BLaER1 (cell line): ENCODE data around the gene MAP4K2.

ENCODE experiments used
- H3K27ac ChIP-seq: shearing (Covaris generic); formaldehyde crosslinking; 2 replicates; pipeline ENCODE4 v1.8.1; 2022
- H3K27me3 ChIP-seq: shearing (Covaris generic); formaldehyde crosslinking; 2 replicates; pipeline ENCODE4 v1.8.1; 2022
- H3K36me3 ChIP-seq: shearing (Covaris generic); formaldehyde crosslinking; 2 replicates; pipeline ENCODE4 v1.8.1; 2022
- H3K4me1 ChIP-seq: shearing (Covaris generic); formaldehyde crosslinking; 2 replicates; pipeline ENCODE4 v1.8.1; 2022
- H3K4me2 ChIP-seq: shearing (Covaris generic); formaldehyde crosslinking; 2 replicates; pipeline ENCODE4 v1.8.1; 2022
- H3K4me3 ChIP-seq: shearing (Covaris generic); formaldehyde crosslinking; 2 replicates; pipeline ENCODE4 v1.8.1; 2022
- H3K9ac ChIP-seq: shearing (Covaris generic); formaldehyde crosslinking; 2 replicates; pipeline ENCODE4 v1.8.1; 2022
- H3K9me3 ChIP-seq: shearing (Covaris generic); formaldehyde crosslinking; 2 replicates; pipeline ENCODE4 v1.8.1; 2022
- H4K20me1 ChIP-seq: shearing (Covaris generic); formaldehyde crosslinking; 2 replicates; pipeline ENCODE4 v1.8.1; 2022
- Cebpa-rat ChIP-seq: shearing (Covaris generic); IDR thresholded peaks from 2 replicates; pipeline ENCODE4 v1.8.1; 2022

The MAP4K2 gene

GRCh38 chr11:64751136-64751535, 51.9 kb downstream of the MAP4K2 start:
- Histone ChIP-seq H3K27me3 (no peaks in the 10 kb centered on the region), H3K4me1 (peaks cover 62% of the 10 kb centered on the region), H3K9me3 (no peaks in the 10 kb centered on the region), H3K27ac (peak overlapping the region; percentile 4), H3K4me3 (no peak overlapping the region), H3K4me2 (peak overlapping the region; percentile 20; the same call in 1 of the 2 replicates), H3K36me3 (peaks cover 13% of the 10 kb centered on the region; the same call in 1 of the 2 replicates), H3K9ac (no peak overlapping the region), H4K20me1 (no peaks in the 10 kb centered on the region)
- TF ChIP-seq Cebpa-rat: no peak

DNA sequence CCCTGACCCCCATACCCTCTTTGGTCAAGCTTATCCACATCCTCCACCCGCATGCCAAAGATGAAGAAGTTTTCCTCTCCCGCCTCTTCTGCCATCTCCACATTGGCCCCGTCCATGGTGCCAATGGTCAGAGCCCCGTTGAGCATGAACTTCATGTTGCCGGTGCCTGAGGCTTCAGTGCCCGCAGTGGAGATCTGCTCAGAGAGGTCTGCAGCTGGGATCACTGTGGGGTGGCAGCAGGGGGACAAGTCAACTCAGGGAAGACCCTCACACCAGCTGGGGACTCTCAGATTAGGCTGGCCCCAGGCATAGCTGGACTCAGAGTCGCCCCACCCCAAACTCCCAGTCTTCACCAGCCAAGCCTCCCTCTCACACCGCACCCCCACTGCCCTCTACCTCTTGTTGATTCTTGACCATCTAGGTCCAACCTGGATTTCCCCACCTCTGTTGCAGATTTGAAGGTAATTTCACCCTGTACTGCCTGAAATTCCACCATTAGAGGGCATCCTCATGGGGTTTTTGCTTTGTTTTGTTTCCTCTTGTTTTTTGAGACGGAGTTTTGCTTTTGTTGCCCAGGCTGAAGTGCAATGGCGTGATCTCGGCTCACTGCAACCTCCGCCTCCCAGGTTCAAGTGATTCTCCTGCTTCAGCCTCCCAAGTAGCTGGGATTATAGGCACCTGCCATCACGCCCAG, 52.5 kb downstream of the MAP4K2 start:
- no peaks in the 10 kb centered on the region for H4K20me1 ChIP-seq
- H3K36me3 ChIP-seq: peaks cover 13% of the 10 kb centered on the region; the same call in 1 of the 2 replicates
- no peak for TF ChIP-seq Cebpa-rat
- 0 out of 2 replicates have a peak overlapping the region, but pooled peaks have one; percentile 20 for H3K4me2 ChIP-seq
- no peak overlapping the region for H3K4me3 ChIP-seq
- H3K4me1 ChIP-seq: peaks cover 58% of the 10 kb centered on the region
- peak overlapping the region; percentile 44; the same call in 1 of the 2 replicates for H3K27ac ChIP-seq
- H3K9ac ChIP-seq: no peak overlapping the region
- no peaks in the 10 kb centered on the region for H3K9me3 ChIP-seq
- no peaks in the 10 kb centered on the region for H3K27me3 ChIP-seq

DNA sequence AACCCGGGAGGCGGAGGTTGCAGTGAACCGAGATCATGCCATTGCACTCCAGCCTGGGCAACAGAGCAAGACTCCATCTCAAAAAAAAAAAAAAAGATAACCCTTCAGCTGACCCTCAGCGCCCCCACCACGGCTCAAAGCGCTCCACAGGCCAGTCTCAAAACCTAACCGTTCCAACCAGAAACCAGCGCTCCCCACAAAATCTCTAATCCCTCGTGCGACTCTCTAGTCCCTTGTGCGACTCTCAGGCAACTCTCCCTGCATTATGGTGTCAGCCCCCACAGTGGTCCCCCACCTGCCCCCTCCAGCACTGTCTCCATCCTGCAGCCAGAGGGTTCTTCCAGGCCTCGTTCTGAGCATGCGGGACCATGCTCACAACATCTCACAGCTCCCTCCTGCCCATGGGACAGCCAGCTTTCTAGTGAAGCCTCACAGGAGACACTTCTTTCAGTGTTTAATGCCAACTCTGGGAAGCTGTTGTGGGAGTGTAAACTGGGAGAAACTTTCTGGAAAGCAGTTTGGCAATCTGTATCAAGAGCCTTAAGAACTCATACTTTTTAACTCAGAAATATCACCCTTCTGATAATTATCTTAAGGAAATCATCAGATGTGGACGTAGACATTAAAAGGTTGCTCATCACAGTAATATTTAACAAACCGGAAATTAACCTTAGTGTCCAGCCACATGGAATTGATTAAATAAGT, 54.9 kb downstream of the MAP4K2 start:
- Histone ChIP-seq H4K20me1 (no peaks in the 10 kb centered on the region), H3K4me1 (peaks cover 61% of the 10 kb centered on the region), H3K9ac (no peak overlapping the region), H3K36me3 (peaks cover 13% of the 10 kb centered on the region; the same call in 1 of the 2 replicates), H3K27ac (peak overlapping the region; percentile 99), H3K27me3 (no peaks in the 10 kb centered on the region), H3K4me3 (no peak overlapping the region), H3K4me2 (no peak overlapping the region; the same call in 1 of the 2 replicates), H3K9me3 (no peaks in the 10 kb centered on the region)
- TF ChIP-seq Cebpa-rat: no peak

GRCh38 chr11:64746486-64746885, 56.5 kb downstream of the MAP4K2 start:
- peak overlapping the region; percentile 99 for H3K27ac ChIP-seq
- H3K9me3 ChIP-seq: no peaks in the 10 kb centered on the region
- peaks cover 12% of the 10 kb centered on the region for H4K20me1 ChIP-seq
- TF ChIP-seq Cebpa-rat: no peak
- H3K4me2 ChIP-seq: peak overlapping the region; percentile 98
- H3K36me3 ChIP-seq: peaks cover 3% of the 10 kb centered on the region; the same call in 1 of the 2 replicates
- peaks cover 58% of the 10 kb centered on the region for H3K4me1 ChIP-seq
- peak overlapping the region; percentile 91; the same call in 1 of the 2 replicates for H3K9ac ChIP-seq
- no peaks in the 10 kb centered on the region for H3K27me3 ChIP-seq
- H3K4me3 ChIP-seq: peak overlapping the region; percentile 75

DNA sequence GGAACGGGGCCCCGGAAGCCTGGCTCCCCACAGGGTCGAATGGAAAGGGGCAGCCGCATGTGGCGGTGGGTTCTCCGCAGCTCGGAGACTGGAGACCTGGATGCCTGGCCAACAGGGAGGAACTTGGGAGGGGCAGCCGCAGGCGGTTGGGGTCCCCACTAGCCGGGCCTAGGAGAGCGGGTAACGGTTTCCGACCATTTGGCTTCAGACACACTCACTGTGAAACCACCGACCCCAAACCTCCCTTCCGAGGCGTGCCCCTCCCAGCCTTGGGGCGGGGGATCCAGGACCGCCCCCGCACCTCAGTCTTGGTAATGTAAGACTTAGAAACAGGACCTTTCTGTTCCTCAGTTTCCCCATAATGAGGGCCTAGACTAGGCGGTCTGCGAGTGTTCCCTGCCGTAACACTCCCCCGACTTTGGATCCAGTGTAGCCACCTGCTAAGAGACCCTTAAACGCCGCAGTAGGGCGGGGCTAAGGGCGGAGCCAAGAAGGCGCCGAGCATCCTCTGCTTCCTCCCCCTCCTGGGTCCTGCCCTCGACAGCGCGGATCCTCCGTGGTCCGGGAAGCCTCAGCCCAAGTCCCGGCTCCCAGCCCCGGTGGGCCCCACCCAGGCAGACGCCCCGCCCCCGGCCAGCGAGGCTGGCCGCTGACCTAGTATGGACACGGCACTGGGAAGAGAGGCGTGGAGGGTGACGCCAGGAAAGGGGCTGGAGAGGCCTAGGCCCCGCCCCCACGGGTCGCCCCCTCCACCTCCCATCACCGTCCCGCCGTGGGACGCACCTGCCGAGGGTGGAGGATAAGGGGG, 57.3 kb downstream of the MAP4K2 start:
- Histone ChIP-seq H3K4me3 (peak overlapping the region; percentile 75), H3K9ac (peak overlapping the region; percentile 91), H3K27me3 (no peaks in the 10 kb centered on the region), H3K9me3 (no peaks in the 10 kb centered on the region), H3K4me2 (peak overlapping the region; percentile 98), H3K27ac (peak overlapping the region; percentile 99), H4K20me1 (peaks cover 20% of the 10 kb centered on the region), H3K36me3 (peaks cover 6% of the 10 kb centered on the region), H3K4me1 (peaks cover 58% of the 10 kb centered on the region)
- no peak for TF ChIP-seq Cebpa-rat

DNA sequence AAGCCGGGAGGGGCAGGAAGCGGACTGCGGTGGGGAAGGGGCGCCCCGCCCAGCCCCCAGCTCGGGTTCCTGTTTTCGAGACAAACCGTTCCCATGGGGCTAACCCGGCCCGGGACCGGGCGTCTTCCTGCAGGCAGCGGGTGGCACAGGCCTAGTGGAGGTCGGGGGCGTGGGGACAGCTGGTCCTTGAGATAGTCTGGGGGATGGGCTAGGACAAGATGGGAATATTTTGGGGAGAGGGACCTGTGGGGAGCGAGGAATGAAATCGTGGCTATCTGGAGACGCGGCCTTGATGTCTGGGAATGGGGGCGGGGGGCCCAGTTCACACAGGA, 57.9 kb downstream of the MAP4K2 start:
- no peaks in the 10 kb centered on the region for H3K9me3 ChIP-seq
- H3K27ac ChIP-seq: peak overlapping the region; percentile 99
- H3K4me1 ChIP-seq: peaks cover 52% of the 10 kb centered on the region
- TF ChIP-seq Cebpa-rat: no peak
- H3K4me2 ChIP-seq: peak overlapping the region; percentile 98
- peak overlapping the region; percentile 91 for H3K9ac ChIP-seq
- H4K20me1 ChIP-seq: peaks cover 26% of the 10 kb centered on the region
- peaks cover 12% of the 10 kb centered on the region for H3K36me3 ChIP-seq
- H3K27me3 ChIP-seq: no peaks in the 10 kb centered on the region
- peak overlapping the region; percentile 75 for H3K4me3 ChIP-seq

GRCh38 chr11:64744544-64745188, 58.3 kb downstream of the MAP4K2 start:
- H3K4me1 ChIP-seq: peaks cover 50% of the 10 kb centered on the region

DNA sequence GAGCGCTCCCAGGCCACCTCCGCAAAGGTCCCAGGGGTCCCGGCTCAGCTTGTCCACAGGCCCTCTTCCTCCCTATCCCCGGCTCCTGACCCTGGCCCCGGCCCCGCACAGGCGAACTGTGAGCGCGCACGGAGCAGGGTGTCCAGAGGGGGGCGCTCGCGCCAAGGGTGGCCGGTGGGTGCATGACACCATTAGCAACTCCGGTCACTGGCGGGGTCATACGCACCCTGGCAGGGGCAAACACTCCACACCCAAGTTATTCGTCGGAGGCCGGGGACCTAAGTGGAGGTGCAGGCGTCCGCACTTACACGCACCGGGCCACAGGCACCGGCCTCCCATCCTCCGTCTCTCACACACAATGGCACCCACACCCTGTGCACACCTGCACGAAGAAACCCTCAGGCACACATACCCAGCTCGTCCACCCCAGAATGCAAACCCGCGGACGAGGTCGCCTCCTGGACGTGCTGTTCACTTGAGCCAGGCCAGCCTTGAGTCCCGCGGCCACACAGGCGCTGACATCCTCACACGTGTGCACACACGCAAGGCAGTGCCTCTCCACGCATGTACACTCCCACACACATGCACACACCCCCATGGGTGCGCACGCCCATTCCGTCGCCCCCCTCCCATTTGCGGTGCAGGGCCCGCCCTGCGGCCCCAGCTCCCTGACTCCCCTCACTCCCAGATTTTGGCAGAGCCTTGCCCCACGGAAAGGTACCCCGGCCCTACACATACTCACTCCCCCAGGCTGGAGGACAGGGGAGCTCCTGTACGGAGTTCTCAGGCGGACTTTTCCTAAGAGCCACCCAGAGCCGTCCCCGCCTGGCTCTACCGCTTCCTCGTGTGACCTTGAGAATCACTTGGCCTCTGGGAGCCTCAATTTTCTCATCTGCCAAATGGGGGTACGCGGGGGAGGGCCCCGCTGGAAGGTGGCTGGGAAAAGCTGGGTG, 59.1 kb downstream of the MAP4K2 start, which contains the start of gene RASGRP2:
TSS of gene RASGRP2 (minus strand) at position 552 of the 953 bp plus-strand sequence. CDS start 1,276 bp downstream, outside the sequence.
- peaks cover 50% of the 10 kb centered on the region for H3K4me1 ChIP-seq
- H3K9ac ChIP-seq: peak within 1 kb of the TSS; percentile 91
- peaks cover 39% of the 10 kb centered on the region for H4K20me1 ChIP-seq
- no peaks in the 10 kb centered on the region for H3K9me3 ChIP-seq
- no peaks in the 10 kb centered on the region for H3K27me3 ChIP-seq
- TF ChIP-seq Cebpa-rat: no peak
- peak within 1 kb of the TSS; percentile 98 for H3K4me2 ChIP-seq
- H3K27ac ChIP-seq: peak within 1 kb of the TSS; percentile 99
- peaks cover 25% of the 10 kb centered on the region for H3K36me3 ChIP-seq
- H3K4me3 ChIP-seq: peak within 1 kb of the TSS; percentile 75

More at GRCh38 chr11:64744544-64745188, 58.3 kb downstream of the MAP4K2 start:
- peak overlapping the region; percentile 98 for H3K4me2 ChIP-seq
- TF ChIP-seq Cebpa-rat: no peak
- H4K20me1 ChIP-seq: peaks cover 31% of the 10 kb centered on the region
- H3K27me3 ChIP-seq: no peaks in the 10 kb centered on the region
- peaks cover 17% of the 10 kb centered on the region for H3K36me3 ChIP-seq
- H3K27ac ChIP-seq: peak overlapping the region; percentile 99
- no peaks in the 10 kb centered on the region for H3K9me3 ChIP-seq
- peak overlapping the region; percentile 91 for H3K9ac ChIP-seq
- H3K4me3 ChIP-seq: peak overlapping the region; percentile 75
